Gastrocnemius medialis (tissue), 4 donors: ENCODE data around the gene SUCLA2. TPM values are rescaled to one million over a fixed set of nuclear protein-coding genes. Genes with fewer than 3 reads are reported as not detected.

Experiments used
- ATAC-seq, 2 donors: fragments of 150-250 bp; one replicate each; pipeline ENCODE4 v1.9.1; 2016
- DNase-seq, 2 donors: peaks; one replicate each; pipeline ENCODE4 v3.0.0-alpha.2; 2019
- H3K27ac ChIP-seq, 4 donors: fragments of 200-600 bp; sonication (generic); 1 replicate in 1 of 4; 2 replicates in 3 of 4; pipeline ENCODE4 v1.5.1; 2016 to 2018; ENCODE audit warnings: mild to moderate bottlenecking in 2 of 4, moderate library complexity in 1 of 4
- H3K27me3 ChIP-seq, 3 donors: fragments of 200-600 bp; sonication (generic) in 2 of 3; 1 replicate in 1 of 3; 2 replicates in 2 of 3; pipeline versions ENCODE4 v1.5.1 to v1.6.0; 2016 to 2019; ENCODE audit warnings: mild to moderate bottlenecking in 1 of 3, moderate library complexity in 1 of 3
- H3K36me3 ChIP-seq, 2 donors: fragments of 200-600 bp; sonication (generic) in 1 of 2; one replicate each; pipeline ENCODE4 v1.5.1; 2017 to 2018
- H3K4me1 ChIP-seq, 2 donors: fragments of 200-600 bp; sonication (generic) in 1 of 2; one replicate each; pipeline ENCODE4 v1.5.1; 2016 to 2017; ENCODE audit warnings: mild to moderate bottlenecking in 2 of 2
- H3K4me3 ChIP-seq, 4 donors: fragments of 200-600 bp; sonication (generic) in 3 of 4; 1 replicate in 1 of 4; 2 replicates in 3 of 4; pipeline ENCODE4 v1.5.1; 2016 to 2019; ENCODE audit warnings: mild to moderate bottlenecking in 2 of 4
- H3K9me3 ChIP-seq, 3 donors: fragments of 200-600 bp; sonication (generic) in 2 of 3; 1 replicate in 1 of 3; 2 replicates in 2 of 3; pipeline ENCODE4 v1.5.1; 2016 to 2019
- POLR2A ChIP-seq, 2 donors: fragments of 450-650 bp; IDR thresholded peaks; one replicate each; pipeline ENCODE4 v1.6.1; 2017; ENCODE audit warnings: antibody characterized with exemption in 2 of 2, mild to moderate bottlenecking in 2 of 2, moderate library complexity in 2 of 2
- in situ Hi-C, 4 donors: fragments of 200-750 bp; cut with MboI; loops; one replicate each; pipeline versions ENCODE4 v1.15.0 to v1.8.0; 2017; ENCODE audit warnings: low sequenced_read_pairs in 4 of 4
- intact Hi-C: fragments of 100-400 bp; cut with DNase I; formaldehyde crosslinking; loops from one replicate; pipeline ENCODE4 v1.15.1; 2023; ENCODE audit warnings: low total_unique reads
- total RNA-seq, 4 donors: library from RNA; depleted of rRNA; stranded (reverse); fragments of >200 nt; gene quantifications; one replicate each; pipeline versions ENCODE4 v1.1.0 to v1.2.3, GENCODE V29; 2016
- TF ChIP-seq, protein P1 (sequence below), 5 experiments: fragments of 450-650 bp in 3 of 5; fragments of 200-600 bp in 2 of 5; sonication (generic) in 2 of 5; IDR thresholded peaks in 4 of 5; conservative IDR thresholded peaks in 1 of 5; 1 replicate in 4 of 5; 2 replicates in 1 of 5; pipeline ENCODE4 v1.5.1; 2016 to 2019; ENCODE audit warnings: antibody characterized with exemption in 5 of 5, mild to moderate bottlenecking in 3 of 5, moderate library complexity in 3 of 5

The SUCLA2 gene
- total RNA-seq, 4 donors from 2014 or later = 82.2 to 142 (median 97.0) TPM

- TF ChIP-seq POLR2A (IDR thresholded peaks at IDR 0.05) = no peak
- TF ChIP-seq, protein P1, sequence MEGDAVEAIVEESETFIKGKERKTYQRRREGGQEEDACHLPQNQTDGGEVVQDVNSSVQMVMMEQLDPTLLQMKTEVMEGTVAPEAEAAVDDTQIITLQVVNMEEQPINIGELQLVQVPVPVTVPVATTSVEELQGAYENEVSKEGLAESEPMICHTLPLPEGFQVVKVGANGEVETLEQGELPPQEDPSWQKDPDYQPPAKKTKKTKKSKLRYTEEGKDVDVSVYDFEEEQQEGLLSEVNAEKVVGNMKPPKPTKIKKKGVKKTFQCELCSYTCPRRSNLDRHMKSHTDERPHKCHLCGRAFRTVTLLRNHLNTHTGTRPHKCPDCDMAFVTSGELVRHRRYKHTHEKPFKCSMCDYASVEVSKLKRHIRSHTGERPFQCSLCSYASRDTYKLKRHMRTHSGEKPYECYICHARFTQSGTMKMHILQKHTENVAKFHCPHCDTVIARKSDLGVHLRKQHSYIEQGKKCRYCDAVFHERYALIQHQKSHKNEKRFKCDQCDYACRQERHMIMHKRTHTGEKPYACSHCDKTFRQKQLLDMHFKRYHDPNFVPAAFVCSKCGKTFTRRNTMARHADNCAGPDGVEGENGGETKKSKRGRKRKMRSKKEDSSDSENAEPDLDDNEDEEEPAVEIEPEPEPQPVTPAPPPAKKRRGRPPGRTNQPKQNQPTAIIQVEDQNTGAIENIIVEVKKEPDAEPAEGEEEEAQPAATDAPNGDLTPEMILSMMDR (IDR thresholded peaks at IDR 0.05 in 4 of 5, conservative IDR thresholded peaks at IDR 0.05 in 1 of 5) = no peak
- H3K27ac ChIP-seq = no peak overlapping the region
- no peak overlapping the region for H3K4me3 ChIP-seq
- intact Hi-C loops = no loop called here
- peaks cover 0 to 14% of the 10 kb centered on the region in 2 donors for H3K36me3 ChIP-seq
- H3K27me3 ChIP-seq = no peaks in the 10 kb centered on the region
- no peak for ATAC-seq
- H3K9me3 ChIP-seq = no peaks in the 10 kb centered on the region
- DNase-seq = no peak
- peaks cover 3 to 4% of the 10 kb centered on the region in 2 donors for H3K4me1 ChIP-seq
- in situ Hi-C loops = no loop called here
Measured at GRCh38 chr13:47991859-47992258, 9.2 kb downstream of the SUCLA2 start.

GRCh38 chr13:47990920-47991466, 10.1 kb downstream of the SUCLA2 start:
- no peak for DNase-seq
- peaks cover 0 to 22% of the 10 kb centered on the region in 2 donors for H3K36me3 ChIP-seq
- in situ Hi-C loops (no loop called here), intact Hi-C loops (no loop called here)
- no peak overlapping the region for H3K4me3 ChIP-seq
- H3K9me3 ChIP-seq = no peaks in the 10 kb centered on the region
- no peak for TF ChIP-seq POLR2A (IDR thresholded peaks at IDR 0.05)
- TF ChIP-seq, protein P1 (IDR thresholded peaks at IDR 0.05 in 4 of 5, conservative IDR thresholded peaks at IDR 0.05 in 1 of 5) = no peak
- no peaks in the 10 kb centered on the region for H3K4me1 ChIP-seq
- no peak for ATAC-seq
- H3K27me3 ChIP-seq = no peaks in the 10 kb centered on the region
- H3K27ac ChIP-seq = no peak overlapping the region

DNA sequence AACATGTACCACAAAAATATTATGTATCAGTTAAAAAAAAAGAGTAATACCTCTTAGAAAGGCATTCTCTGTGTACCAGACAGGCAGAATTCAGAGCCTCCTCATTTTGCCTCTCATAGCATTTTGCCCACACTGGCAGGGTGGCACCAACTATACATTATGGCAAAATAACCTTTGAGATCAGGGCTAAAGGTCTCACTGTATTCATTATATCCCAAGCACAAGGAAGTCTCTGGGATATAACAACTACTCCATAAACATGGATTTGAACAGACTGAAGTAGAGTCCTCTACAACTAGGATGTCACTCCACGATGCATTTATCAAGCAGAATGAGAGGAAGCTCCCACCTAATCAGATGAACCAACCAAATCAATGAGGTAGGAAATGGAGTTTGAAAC, 10.6 kb downstream of the SUCLA2 start:
- TF ChIP-seq, protein P1 (IDR thresholded peaks at IDR 0.05 in 4 of 5, conservative IDR thresholded peaks at IDR 0.05 in 1 of 5) = no peak
- no peak for TF ChIP-seq POLR2A (IDR thresholded peaks at IDR 0.05)
- peaks cover 0 to 28% of the 10 kb centered on the region in 2 donors for H3K36me3 ChIP-seq
- no peaks in the 10 kb centered on the region for H3K9me3 ChIP-seq
- no peaks in the 10 kb centered on the region for H3K27me3 ChIP-seq
- no peak for DNase-seq
- ATAC-seq = no peak
- H3K4me1 ChIP-seq = no peaks in the 10 kb centered on the region
- intact Hi-C loops = no loop called here
- H3K27ac ChIP-seq = no peak overlapping the region
- in situ Hi-C loops = no loop called here
- no peak overlapping the region for H3K4me3 ChIP-seq

DNA sequence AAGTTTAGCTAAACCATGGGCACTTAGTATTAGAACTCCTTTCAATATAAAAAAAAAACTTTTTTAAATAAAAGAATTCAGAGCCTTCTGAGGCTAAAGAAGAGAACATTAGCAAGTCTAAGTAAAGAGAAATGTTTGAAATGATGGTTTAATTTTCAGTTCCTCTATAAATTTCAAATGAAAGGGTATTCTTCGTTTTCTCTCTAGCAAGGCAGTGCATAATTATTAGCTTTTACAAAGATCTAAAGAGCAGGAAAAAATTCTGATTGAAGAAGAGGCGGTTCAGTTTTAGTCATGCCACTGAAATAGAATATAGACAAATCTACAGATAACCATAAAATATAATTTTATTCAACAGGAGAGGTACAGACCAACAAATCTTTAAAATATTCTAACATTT, 18.0 kb downstream of the SUCLA2 start:
- H3K9me3 ChIP-seq = no peaks in the 10 kb centered on the region
- TF ChIP-seq POLR2A (IDR thresholded peaks at IDR 0.05) = no peak
- TF ChIP-seq, protein P1 (IDR thresholded peaks at IDR 0.05 in 4 of 5, conservative IDR thresholded peaks at IDR 0.05 in 1 of 5) = no peak
- H3K4me3 ChIP-seq = no peak overlapping the region
- no peak for ATAC-seq
- H3K27ac ChIP-seq = no peak overlapping the region
- in situ Hi-C loops = no loop called here
- no peaks in the 10 kb centered on the region for H3K4me1 ChIP-seq
- H3K36me3 ChIP-seq = peaks cover 0 to 26% of the 10 kb centered on the region in 2 donors
- no peaks in the 10 kb centered on the region for H3K27me3 ChIP-seq
- DNase-seq = no peak
- intact Hi-C loops = no loop called here

GRCh38 chr13:47976325-47976724, 24.7 kb downstream of the SUCLA2 start:
- intact Hi-C loops (no loop called here), in situ Hi-C loops (no loop called here)
- no peaks in the 10 kb centered on the region for H3K9me3 ChIP-seq
- ATAC-seq (no peak), DNase-seq (no peak)
- H3K36me3 ChIP-seq = peaks cover 0 to 13% of the 10 kb centered on the region in 2 donors
- TF ChIP-seq, protein P1 (IDR thresholded peaks at IDR 0.05 in 4 of 5, conservative IDR thresholded peaks at IDR 0.05 in 1 of 5) = no peak
- no peaks in the 10 kb centered on the region for H3K4me1 ChIP-seq
- H3K27ac ChIP-seq = no peak overlapping the region
- no peak overlapping the region for H3K4me3 ChIP-seq
- H3K27me3 ChIP-seq = no peaks in the 10 kb centered on the region
